HEK293T (cell line): ENCODE measurements around the gene KRT6A.

Experiments used
- CTCF ChIA-PET: fragments of 350-600 bp; formaldehyde crosslinking; extraction: SDS; loops from one replicate; lab custom pipeline; 2021; ENCODE audit warnings: antibody characterized with exemption, inconsistent platforms; lab: Yijun Ruan, JAX
- POLR2A ChIA-PET: fragments of 350-600 bp; formaldehyde crosslinking; extraction: SDS; loops from one replicate; lab custom pipeline; 2020; ENCODE audit warnings: antibody characterized with exemption, inconsistent platforms; lab: Yijun Ruan, JAX
- DNase-seq: peaks from one replicate; pipeline ENCODE4 v3.0.0; 2012; ENCODE audit warnings: mixed read lengths; ENCODE audit errors: extremely low spot score
- ARNT ChIP-seq: fragments of 450-650 bp; IDR thresholded peaks from 2 replicates; pipeline ENCODE4 v1.6.1; 2017; ENCODE audit warnings: mild to moderate bottlenecking
- BHLHE40 ChIP-seq: fragments of 450-650 bp; IDR thresholded peaks from 2 replicates; pipeline ENCODE4 v1.6.1; 2016; ENCODE audit warnings: mild to moderate bottlenecking, moderate library complexity, borderline replicate concordance
- CTBP1 ChIP-seq: fragments of 450-650 bp; IDR thresholded peaks from 2 replicates; pipeline ENCODE4 v1.6.1; 2016; ENCODE audit warnings: borderline replicate concordance
- ELF4 ChIP-seq: fragments of 450-650 bp; IDR thresholded peaks from 2 replicates; pipeline ENCODE4 v1.6.1; 2017; ENCODE audit warnings: antibody characterized with exemption
- FOXA1 ChIP-seq: fragments of 450-650 bp; IDR thresholded peaks from 2 replicates; pipeline ENCODE4 v1.6.1; 2016; ENCODE audit warnings: mild to moderate bottlenecking
- FOXK2 ChIP-seq: fragments of 450-650 bp; IDR thresholded peaks from 2 replicates; pipeline ENCODE4 v1.6.1; 2016; ENCODE audit warnings: mild to moderate bottlenecking
- FOXM1 ChIP-seq: fragments of 450-650 bp; IDR thresholded peaks from 2 replicates; pipeline ENCODE4 v1.6.1; 2017; ENCODE audit warnings: mild to moderate bottlenecking, borderline replicate concordance
- HDGF ChIP-seq: fragments of 450-650 bp; IDR thresholded peaks from 2 replicates; pipeline ENCODE4 v1.6.1; 2017; ENCODE audit warnings: antibody characterized with exemption, borderline replicate concordance
- L3MBTL2 ChIP-seq: fragments of 450-650 bp; conservative IDR thresholded peaks from 2 replicates; pipeline ENCODE4 v1.6.1; 2016; ENCODE audit warnings: mild to moderate bottlenecking
- LEF1 ChIP-seq: fragments of 450-650 bp; IDR thresholded peaks from 2 replicates; pipeline ENCODE4 v1.6.1; 2017; ENCODE audit warnings: mild to moderate bottlenecking, borderline replicate concordance
- NFRKB ChIP-seq: fragments of 450-650 bp; IDR thresholded peaks from 2 replicates; pipeline ENCODE4 v1.6.1; 2016; ENCODE audit warnings: mild to moderate bottlenecking, moderate library complexity
- PKNOX1 ChIP-seq: fragments of 450-650 bp; IDR thresholded peaks from 2 replicates; pipeline ENCODE4 v1.6.1; 2016
- SP1 ChIP-seq: fragments of 450-650 bp; IDR thresholded peaks from 2 replicates; pipeline ENCODE4 v1.6.1; 2017
- SUZ12 ChIP-seq: fragments of 450-650 bp; IDR thresholded peaks from 2 replicates; pipeline ENCODE4 v1.6.1; 2016; ENCODE audit warnings: mild to moderate bottlenecking
- TARDBP ChIP-seq: fragments of 450-650 bp; IDR thresholded peaks from 2 replicates; pipeline ENCODE4 v1.6.1; 2016
- ZNF384 ChIP-seq: fragments of 450-650 bp; IDR thresholded peaks from 2 replicates; pipeline ENCODE4 v1.6.1; 2016

Gene KRT6A

GRCh38 chr12:52461693-52462092 is 31.4 kb downstream of the KRT6A start:
- POLR2A ChIA-PET, result no interaction called here
- TF ChIP-seq ZNF384 (no peak), ARNT (no peak), LEF1 (no peak), CTBP1 (no peak), FOXK2 (no peak), TARDBP (no peak), ELF4 (no peak), SUZ12 (no peak), SP1 (no peak), L3MBTL2 (no peak), PKNOX1 (no peak), FOXA1 (no peak), NFRKB (no peak), FOXM1 (no peak), BHLHE40 (no peak), HDGF (no peak)
- CTCF ChIA-PET, result no interaction called here
- no peak for DNase-seq

- ChIA-PET POLR2A (no interaction called here), CTCF (interaction anchor here (0.6 kb wide), 1 partner anchor 100 kb away, joined by 3 read pairs; no protein-coding TSS in a partner anchor)
- DNase-seq, result no peak
- TF ChIP-seq FOXA1 (no peak), HDGF (no peak), NFRKB (no peak), ARNT (no peak), LEF1 (no peak), ZNF384 (no peak), PKNOX1 (no peak), BHLHE40 (no peak), L3MBTL2 (no peak), TARDBP (no peak), SUZ12 (no peak), SP1 (no peak), CTBP1 (no peak), ELF4 (no peak)
Measured at GRCh38 chr12:52458861-52459260, 34.2 kb downstream of the KRT6A start.

- CTCF ChIA-PET, result no interaction called here
- TF ChIP-seq CTBP1 (no peak), ELF4 (no peak), TARDBP (no peak), ARNT (no peak), LEF1 (no peak)
- POLR2A ChIA-PET, result no interaction called here
- no peak for DNase-seq
Measured at GRCh38 chr12:52455821-52456220, 37.2 kb downstream of the KRT6A start.

- ChIA-PET POLR2A (no interaction called here), CTCF (no interaction called here)
- TF ChIP-seq FOXA1 (no peak), PKNOX1 (no peak), NFRKB (no peak), TARDBP (no peak), ZNF384 (no peak), SP1 (no peak), ELF4 (no peak), HDGF (no peak), LEF1 (no peak), ARNT (no peak), SUZ12 (no peak), L3MBTL2 (no peak), FOXM1 (no peak), CTBP1 (no peak)
- no peak for DNase-seq
Measured at GRCh38 chr12:52454411-52455201, 38.5 kb downstream of the KRT6A start.

- CTCF ChIA-PET, result no interaction called here
- POLR2A ChIA-PET, result no interaction called here
Measured at GRCh38 chr12:52452101-52452500, 41.0 kb downstream of the KRT6A start, which contains the start of gene KRT6B. KRT6B (minus strand) TSS chr12:52452146; CDS start chr12:52452078, 68 bp downstream.

More at GRCh38 chr12:52452101-52452500, 41.0 kb downstream of the KRT6A start, which contains the start of gene KRT6B:
- no peak for DNase-seq
- TF ChIP-seq SUZ12 (no peak), FOXK2 (no peak), NFRKB (no peak), L3MBTL2 (no peak), TARDBP (no peak), PKNOX1 (no peak), HDGF (no peak), ZNF384 (no peak), SP1 (no peak), LEF1 (no peak), ARNT (no peak), ELF4 (no peak), CTBP1 (no peak)
